ENCODE results near the gene FADS3. TPM values are rescaled to one million over a fixed set of nuclear protein-coding genes. Genes with fewer than 3 reads are reported as not detected.

Gene FADS3
- total RNA-seq, 3 donors from 2014 or later (not counting 1 experiment from before 2014, with no cell fraction given): 10.8 to 17.8 (median 11.5) TPM

DNA sequence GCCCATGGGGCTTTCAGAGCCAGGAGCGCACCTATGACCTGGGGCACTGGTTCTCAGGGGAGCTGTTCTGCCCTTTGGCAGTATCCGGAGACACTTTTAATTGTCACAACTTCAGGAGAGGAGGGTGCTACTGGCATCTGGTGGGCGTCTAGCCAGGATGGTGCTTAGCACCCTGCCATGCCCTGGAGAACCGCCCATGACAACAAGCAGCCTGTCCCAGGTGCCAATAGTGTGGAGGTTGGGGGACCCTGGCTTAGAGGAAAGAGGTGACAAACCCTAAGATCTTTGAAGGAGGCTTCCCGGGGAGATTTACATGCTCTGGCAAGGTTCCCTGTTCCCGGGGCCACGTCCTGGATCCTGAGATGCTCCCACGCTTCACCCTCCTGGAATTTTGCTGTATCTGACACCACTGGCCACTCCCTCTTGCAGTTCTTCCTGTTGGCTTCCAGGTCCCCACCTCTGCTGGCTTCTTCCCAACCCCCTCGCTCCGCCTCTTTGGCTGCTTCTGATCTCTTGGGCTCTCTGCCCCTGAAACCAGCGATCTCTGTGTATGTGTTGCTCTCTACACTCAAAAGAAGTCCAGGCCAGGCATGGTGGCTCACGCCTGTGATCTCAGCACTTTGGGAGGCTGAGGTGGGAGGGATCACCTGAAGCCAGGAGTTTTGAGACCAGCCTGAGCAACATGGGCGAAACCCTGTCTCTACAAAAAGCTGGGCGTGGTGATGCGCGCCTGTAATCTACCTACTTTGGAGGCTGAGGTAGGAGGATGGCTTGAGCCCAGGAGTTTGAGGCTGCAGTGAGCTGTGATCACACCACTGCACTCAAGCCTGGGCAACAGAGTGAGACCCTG lies 31.1 kb downstream of the FADS3 start:
- H3K9me3 ChIP-seq (ENCODE audit: control insufficient read depth, insufficient read depth, low read length): no peaks in the 10 kb centered on the region
- intact Hi-C loops (cut with micrococcal nuclease): no loop called here
- Mint-ChIP-seq H3K36me3 (no peaks in the 10 kb centered on the region), H3K4me3 (no peak overlapping the region), H3K4me1 (no peaks in the 10 kb centered on the region), H3K27ac (no peak overlapping the region), H3K9me3 (no peaks in the 10 kb centered on the region), H3K27me3 (ENCODE audit: low read depth in 2 of 2) (no peaks in the 10 kb centered on the region)
- H3K4me1 ChIP-seq (ENCODE audit: control insufficient read depth, insufficient read depth, low read length): no peaks in the 10 kb centered on the region
- no peak for ATAC-seq
- H3K27ac ChIP-seq (ENCODE audit: low read length): no peak overlapping the region
- H3K27me3 ChIP-seq (ENCODE audit: control insufficient read depth, insufficient read depth, low read length): no peaks in the 10 kb centered on the region
- no peaks in the 10 kb centered on the region for H3K36me3 ChIP-seq (ENCODE audit: control insufficient read depth, insufficient read depth, low read length)
- DNase-seq: no peak
- 96% methylated on average over 16 of the region's 16 CpGs for WGBS (ENCODE audit: insufficient coverage)
- no peak overlapping the region for H3K4me3 ChIP-seq (ENCODE audit: low read length)
- TF ChIP-seq, protein P1, sequence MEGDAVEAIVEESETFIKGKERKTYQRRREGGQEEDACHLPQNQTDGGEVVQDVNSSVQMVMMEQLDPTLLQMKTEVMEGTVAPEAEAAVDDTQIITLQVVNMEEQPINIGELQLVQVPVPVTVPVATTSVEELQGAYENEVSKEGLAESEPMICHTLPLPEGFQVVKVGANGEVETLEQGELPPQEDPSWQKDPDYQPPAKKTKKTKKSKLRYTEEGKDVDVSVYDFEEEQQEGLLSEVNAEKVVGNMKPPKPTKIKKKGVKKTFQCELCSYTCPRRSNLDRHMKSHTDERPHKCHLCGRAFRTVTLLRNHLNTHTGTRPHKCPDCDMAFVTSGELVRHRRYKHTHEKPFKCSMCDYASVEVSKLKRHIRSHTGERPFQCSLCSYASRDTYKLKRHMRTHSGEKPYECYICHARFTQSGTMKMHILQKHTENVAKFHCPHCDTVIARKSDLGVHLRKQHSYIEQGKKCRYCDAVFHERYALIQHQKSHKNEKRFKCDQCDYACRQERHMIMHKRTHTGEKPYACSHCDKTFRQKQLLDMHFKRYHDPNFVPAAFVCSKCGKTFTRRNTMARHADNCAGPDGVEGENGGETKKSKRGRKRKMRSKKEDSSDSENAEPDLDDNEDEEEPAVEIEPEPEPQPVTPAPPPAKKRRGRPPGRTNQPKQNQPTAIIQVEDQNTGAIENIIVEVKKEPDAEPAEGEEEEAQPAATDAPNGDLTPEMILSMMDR (IDR thresholded peaks at IDR 0.05): no peak

GRCh38 chr11:61855939-61856680 lies 35.2 kb downstream of the FADS3 start:
- intact Hi-C loops (cut with micrococcal nuclease): no loop called here
- ATAC-seq (no peak), DNase-seq (no peak)
- Histone ChIP-seq H3K4me3 (ENCODE audit: low read length) (no peak overlapping the region), H3K4me1 (ENCODE audit: control insufficient read depth, insufficient read depth, low read length) (no peaks in the 10 kb centered on the region), H3K36me3 (ENCODE audit: control insufficient read depth, insufficient read depth, low read length) (no peaks in the 10 kb centered on the region), H3K27me3 (ENCODE audit: control insufficient read depth, insufficient read depth, low read length) (no peaks in the 10 kb centered on the region), H3K27ac (ENCODE audit: low read length) (no peak overlapping the region), H3K9me3 (ENCODE audit: control insufficient read depth, insufficient read depth, low read length) (no peaks in the 10 kb centered on the region)
- no peak overlapping the region for H3K27ac Mint-ChIP-seq
- no peak overlapping the region for H3K4me3 Mint-ChIP-seq
- no peaks in the 10 kb centered on the region for H3K27me3 Mint-ChIP-seq (ENCODE audit: low read depth in 2 of 2)
- WGBS (ENCODE audit: insufficient coverage): 93% methylated on average over 12 of the region's 12 CpGs
- no peaks in the 10 kb centered on the region for H3K9me3 Mint-ChIP-seq
- TF ChIP-seq, protein P1 (IDR thresholded peaks at IDR 0.05): no peak
- H3K4me1 Mint-ChIP-seq: no peaks in the 10 kb centered on the region
- H3K36me3 Mint-ChIP-seq: no peaks in the 10 kb centered on the region

DNA sequence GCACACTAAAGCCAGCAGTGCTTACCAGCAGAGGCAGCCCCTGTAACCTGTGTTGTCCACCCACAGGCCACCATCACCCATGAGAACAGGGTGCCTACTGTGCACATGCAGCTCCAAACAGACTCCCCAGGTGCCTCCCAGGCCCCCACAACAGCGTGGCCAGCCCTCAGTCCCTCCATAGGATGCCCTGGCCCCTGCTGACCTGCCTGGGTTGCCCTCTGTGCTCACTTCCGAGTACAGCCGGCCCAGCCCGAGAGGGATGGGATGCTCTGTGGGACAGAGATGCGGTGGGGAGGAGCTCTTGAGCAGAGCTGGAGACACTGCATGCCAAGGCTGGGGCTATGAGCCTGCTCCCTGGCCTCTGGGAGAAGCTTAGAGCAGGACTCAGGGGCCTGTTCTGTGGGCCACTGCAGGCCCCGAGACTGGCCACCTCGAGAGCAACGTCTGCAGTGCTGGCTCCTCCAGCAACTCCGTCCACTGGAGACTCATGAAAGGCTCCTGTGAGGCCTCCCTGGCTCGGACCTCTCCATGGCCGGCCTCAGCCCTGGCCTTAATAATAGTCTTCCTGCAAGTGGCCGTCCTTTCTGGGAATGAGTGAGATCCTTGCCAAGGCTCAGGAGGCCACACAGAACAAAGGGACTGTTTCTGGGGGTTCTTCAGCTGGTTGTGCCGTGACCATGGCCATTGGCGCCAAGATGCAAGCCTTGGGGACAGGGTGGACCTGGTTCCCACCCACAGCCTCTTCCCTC lies 36.2 kb downstream of the FADS3 start:
- Mint-ChIP-seq H3K4me3 (no peak overlapping the region), H3K27me3 (ENCODE audit: low read depth in 2 of 2) (no peaks in the 10 kb centered on the region), H3K4me1 (no peaks in the 10 kb centered on the region), H3K9me3 (no peaks in the 10 kb centered on the region), H3K27ac (no peak overlapping the region), H3K36me3 (no peaks in the 10 kb centered on the region)
- no peak overlapping the region for H3K27ac ChIP-seq (ENCODE audit: low read length)
- H3K4me1 ChIP-seq (ENCODE audit: control insufficient read depth, insufficient read depth, low read length): no peaks in the 10 kb centered on the region
- WGBS (ENCODE audit: insufficient coverage): 90% methylated on average over 14 of the region's 14 CpGs
- DNase-seq (no peak), ATAC-seq (peak in 1 of 3 donors; percentile 3)
- intact Hi-C loops (cut with micrococcal nuclease): no loop called here
- H3K4me3 ChIP-seq (ENCODE audit: low read length): no peak overlapping the region
- TF ChIP-seq, protein P1 (IDR thresholded peaks at IDR 0.05): no peak
- H3K9me3 ChIP-seq (ENCODE audit: control insufficient read depth, insufficient read depth, low read length): no peaks in the 10 kb centered on the region
- no peaks in the 10 kb centered on the region for H3K27me3 ChIP-seq (ENCODE audit: control insufficient read depth, insufficient read depth, low read length)
- H3K36me3 ChIP-seq (ENCODE audit: control insufficient read depth, insufficient read depth, low read length): peaks cover 2% of the 10 kb centered on the region
